Lung (tissue), 12 donors: ENCODE data around the gene PRKD2. TPM values are rescaled to one million over a fixed set of nuclear protein-coding genes. Genes with fewer than 3 reads are reported as not detected.
"Not testable (repeated sequence)": the region's sequence is repeated elsewhere in the genome, so short reads cannot be mapped to it uniquely, and the experiment has no call there.

Source experiments
- ATAC-seq: fragments of 200-7000 bp; cut with Tn5 transposase; one replicate; pipeline ENCODE4 v1.9.1; 2020; ENCODE audit warnings: moderate number of reproducible peaks; ENCODE audit not compliant: insufficient read depth, low FRiP score
- DNase-seq, 3 donors: peaks; one replicate each; pipeline ENCODE4 v3.0.0-alpha.2; 2013 to 2017
- H3K27ac ChIP-seq, 2 donors: one replicate each; pipeline ENCODE4 v1.5.1; 2013; ENCODE audit warnings: mild to moderate bottlenecking in 2 of 2, moderate library complexity in 2 of 2, control low read depth in 1 of 2, inconsistent platforms in 1 of 2, low read depth in 1 of 2, low read length in 1 of 2
- H3K27me3 ChIP-seq, 3 donors: one replicate each; pipeline ENCODE4 v1.5.1; 2013; ENCODE audit warnings: low read length in 2 of 3; ENCODE audit not compliant: control insufficient read depth in 3 of 3, insufficient read depth in 3 of 3
- H3K36me3 ChIP-seq, 4 donors: one replicate each; pipeline ENCODE4 v1.5.1; 2013; ENCODE audit warnings: low read length in 4 of 4, mild to moderate bottlenecking in 1 of 4, moderate library complexity in 1 of 4; ENCODE audit not compliant: control insufficient read depth in 4 of 4, insufficient read depth in 4 of 4
- H3K4me1 ChIP-seq, 5 donors: one replicate each; pipeline ENCODE4 v1.5.1; 2013; ENCODE audit warnings: low read length in 5 of 5, mild to moderate bottlenecking in 2 of 5, moderate library complexity in 1 of 5; ENCODE audit not compliant: control insufficient read depth in 5 of 5, insufficient read depth in 5 of 5
- H3K4me3 ChIP-seq: one replicate; pipeline ENCODE4 v1.5.1; 2013; ENCODE audit warnings: mild to moderate bottlenecking, control low read depth, moderate library complexity
- H3K9ac ChIP-seq, 2 donors: one replicate each; pipeline ENCODE4 v1.5.1; 2013; ENCODE audit warnings: low read length in 2 of 2, control low read depth in 1 of 2; ENCODE audit not compliant: insufficient read depth in 1 of 2
- H3K9me3 ChIP-seq, 4 donors: one replicate each; pipeline ENCODE4 v1.5.1; 2013; ENCODE audit warnings: low read length in 3 of 4, mild to moderate bottlenecking in 1 of 4, moderate library complexity in 1 of 4; ENCODE audit not compliant: control insufficient read depth in 4 of 4, insufficient read depth in 3 of 4
- WGBS, 2 donors: extraction: QIAGEN DNeasy Blood & Tissue Kit; methylation state at CpG; one replicate each; pipeline ENCODE4 v1.1.7; 2013; 5-methylcytosine and 5-hydroxymethylcytosine counted together
- polyA plus RNA-seq, 2 donors: library from polyadenylated mRNA; stranded (reverse); fragments of 200-250 nt; gene quantifications; one replicate each; pipeline ENCODE4 v1.2.1, GENCODE V29; 2013
- total RNA-seq, 2 donors: library from RNA; depleted of rRNA in 1 of 2; stranded (reverse); fragments of >200 nt in 1 of 2; gene quantifications; one replicate each; pipeline ENCODE4 v1.2.1, GENCODE V29; 2014 to 2021
- TF ChIP-seq, protein P1 (sequence below): IDR thresholded peaks from 2 replicates; pipeline ENCODE4 v1.5.1; 2012; ENCODE audit warnings: mild to moderate bottlenecking; ENCODE audit errors: control extremely low read depth, extremely low read depth
- donor health status: control.
- donor health status: control.
- donor health status: Bipolar disorder and iron deficiency.
- donor health status: healthy.
- donor health status: DM: yes; HTN: yes; CAD: no.

PRKD2 gene
- total and polyA plus RNA-seq, 4 donors, result 35.5 to 56.2 (median 45.1) TPM

DNA sequence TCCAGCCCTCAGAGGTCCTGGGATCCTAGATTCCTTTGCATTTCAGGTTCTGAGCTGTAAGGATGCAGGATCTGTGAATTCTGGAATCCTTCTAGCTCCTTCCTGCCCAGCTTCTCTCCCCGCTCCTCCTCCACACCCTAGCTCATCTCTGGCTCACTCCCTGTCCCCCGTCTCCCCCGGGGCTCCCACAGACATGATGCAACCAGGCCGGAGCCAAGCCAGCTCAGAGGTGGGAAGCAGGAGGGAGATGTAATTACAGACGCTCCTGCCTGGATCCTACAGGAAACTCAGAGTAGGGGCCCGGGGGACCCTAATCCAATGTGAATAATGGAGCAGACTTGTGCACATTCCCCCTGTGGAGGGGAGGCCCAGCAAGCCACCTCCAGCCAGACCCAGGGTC, 85.4 kb downstream of the PRKD2 start:
- peaks cover 0 to 9% (median 0%) of the 10 kb centered on the region in 3 donors for H3K27me3 ChIP-seq
- H3K4me3 ChIP-seq, result no peak overlapping the region
- no peak overlapping the region for H3K27ac ChIP-seq
- peaks cover 2 to 43% (median 16%) of the 10 kb centered on the region in 5 donors for H3K4me1 ChIP-seq
- no peaks in the 10 kb centered on the region for H3K9me3 ChIP-seq
- ATAC-seq (no peak), DNase-seq (peak in 1 of 3 donors; percentile 38)
- 59 to 68% methylated on average over 6 of the region's 6 CpGs for WGBS, 2 donors
- TF ChIP-seq, protein P1, sequence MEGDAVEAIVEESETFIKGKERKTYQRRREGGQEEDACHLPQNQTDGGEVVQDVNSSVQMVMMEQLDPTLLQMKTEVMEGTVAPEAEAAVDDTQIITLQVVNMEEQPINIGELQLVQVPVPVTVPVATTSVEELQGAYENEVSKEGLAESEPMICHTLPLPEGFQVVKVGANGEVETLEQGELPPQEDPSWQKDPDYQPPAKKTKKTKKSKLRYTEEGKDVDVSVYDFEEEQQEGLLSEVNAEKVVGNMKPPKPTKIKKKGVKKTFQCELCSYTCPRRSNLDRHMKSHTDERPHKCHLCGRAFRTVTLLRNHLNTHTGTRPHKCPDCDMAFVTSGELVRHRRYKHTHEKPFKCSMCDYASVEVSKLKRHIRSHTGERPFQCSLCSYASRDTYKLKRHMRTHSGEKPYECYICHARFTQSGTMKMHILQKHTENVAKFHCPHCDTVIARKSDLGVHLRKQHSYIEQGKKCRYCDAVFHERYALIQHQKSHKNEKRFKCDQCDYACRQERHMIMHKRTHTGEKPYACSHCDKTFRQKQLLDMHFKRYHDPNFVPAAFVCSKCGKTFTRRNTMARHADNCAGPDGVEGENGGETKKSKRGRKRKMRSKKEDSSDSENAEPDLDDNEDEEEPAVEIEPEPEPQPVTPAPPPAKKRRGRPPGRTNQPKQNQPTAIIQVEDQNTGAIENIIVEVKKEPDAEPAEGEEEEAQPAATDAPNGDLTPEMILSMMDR, result no peak
- no peak overlapping the region for H3K9ac ChIP-seq
- H3K36me3 ChIP-seq, result no peaks in the 10 kb centered on the region

DNA sequence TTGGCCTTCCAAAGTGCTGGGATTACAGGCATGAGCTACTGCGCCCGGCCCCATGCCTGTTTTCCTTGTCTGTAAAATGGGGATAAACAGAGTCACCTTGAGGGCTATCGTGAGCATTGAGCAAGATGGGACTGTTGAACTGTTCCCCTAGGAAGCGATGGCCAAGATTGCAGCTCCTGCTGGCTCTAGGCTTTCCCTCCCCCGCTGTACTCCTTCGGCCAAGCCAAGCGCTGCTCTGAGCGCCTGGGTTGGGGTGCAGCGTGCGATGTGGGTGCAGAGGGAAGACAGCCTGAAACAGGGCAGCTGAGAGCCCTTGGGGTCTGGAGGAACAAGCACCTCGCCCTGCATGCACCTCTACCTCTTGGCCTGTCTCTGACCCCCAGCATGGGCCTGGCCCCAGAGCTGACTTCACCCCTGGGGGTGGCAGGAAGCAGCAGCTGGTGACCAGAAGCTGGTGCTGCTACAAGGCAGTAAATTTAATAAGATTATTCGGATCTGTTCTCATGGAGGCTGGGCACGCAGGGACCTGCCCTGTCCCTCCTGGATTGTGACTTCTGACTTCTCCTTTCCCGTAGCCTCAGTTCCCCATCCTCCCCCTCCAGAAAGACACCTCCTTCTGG, 86.2 kb downstream of the PRKD2 start:
- no peak for ATAC-seq
- H3K4me1 ChIP-seq, result peaks cover 8 to 43% (median 24%) of the 10 kb centered on the region in 5 donors
- DNase-seq, result peak in 1 of 3 donors; percentile 61
- no peaks in the 10 kb centered on the region for H3K9me3 ChIP-seq
- H3K4me3 ChIP-seq, result no peak overlapping the region
- H3K27me3 ChIP-seq, result peaks cover 0 to 8% (median 0%) of the 10 kb centered on the region in 3 donors
- peak overlapping the region in 1 of 2 donors; percentile 7 for H3K27ac ChIP-seq
- H3K36me3 ChIP-seq, result no peaks in the 10 kb centered on the region
- 65 to 80% methylated on average over 14 of the region's 14 CpGs for WGBS, 2 donors
- TF ChIP-seq, protein P1, result no peak
- no peak overlapping the region for H3K9ac ChIP-seq

DNA sequence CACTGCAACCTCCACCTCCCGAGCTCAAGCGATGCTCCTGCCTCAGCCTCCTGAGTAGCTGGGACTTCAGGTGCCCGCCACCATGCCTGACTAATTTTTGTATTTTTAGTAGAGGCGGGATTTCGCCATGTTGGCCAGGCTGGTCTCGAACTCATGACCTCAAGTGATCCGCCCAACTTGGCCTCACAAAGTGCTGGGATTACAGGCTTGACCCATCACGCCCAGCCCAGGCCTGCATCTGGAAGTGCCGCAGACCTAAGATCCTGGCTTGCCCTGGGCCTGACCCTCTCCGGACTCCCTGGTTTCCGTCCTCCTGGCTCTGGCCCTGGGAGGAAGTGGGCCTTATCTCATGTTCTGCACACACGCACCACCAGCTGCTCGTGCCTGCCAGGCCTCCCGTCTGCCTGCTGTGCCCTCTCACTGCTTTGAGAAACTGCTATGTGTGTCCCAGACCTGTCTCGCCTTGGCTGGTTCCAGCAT, 87.3 kb downstream of the PRKD2 start:
- H3K27ac ChIP-seq, result peak overlapping the region in 1 of 2 donors; percentile 83
- 59 to 60% methylated on average over 15 of the region's 15 CpGs for WGBS, 2 donors
- ATAC-seq (no peak), DNase-seq (peak in 2 of 3 donors; percentile 51 to 64)
- H3K9ac ChIP-seq, result no peak overlapping the region
- H3K27me3 ChIP-seq, result peaks cover 0 to 3% (median 0%) of the 10 kb centered on the region in 3 donors
- TF ChIP-seq, protein P1, result no peak
- peaks cover 8 to 49% (median 21%) of the 10 kb centered on the region in 5 donors for H3K4me1 ChIP-seq
- H3K36me3 ChIP-seq, result no peaks in the 10 kb centered on the region
- H3K4me3 ChIP-seq, result no peak overlapping the region
- no peaks in the 10 kb centered on the region for H3K9me3 ChIP-seq

DNA sequence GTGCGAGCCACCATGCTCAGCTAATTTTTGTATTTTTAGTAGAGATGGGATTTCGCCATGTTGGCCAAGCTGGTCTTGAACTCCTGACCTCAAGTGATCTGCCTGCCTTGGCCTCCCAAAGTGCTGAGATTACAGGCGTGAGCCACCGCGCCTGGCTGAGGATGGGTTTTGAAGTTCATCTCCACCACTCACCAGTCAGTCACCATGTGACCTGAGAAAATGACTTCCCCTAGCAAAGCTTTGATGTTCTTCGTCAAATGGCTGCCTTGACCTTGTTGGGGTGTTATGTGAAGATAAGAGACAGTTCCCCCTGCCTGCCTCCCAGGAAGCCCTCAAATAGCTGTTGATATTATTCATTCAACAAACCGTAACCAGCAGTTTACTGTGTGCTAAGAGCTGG, 87.9 kb downstream of the PRKD2 start:
- not testable (repeated sequence) for H3K27ac ChIP-seq, H3K27me3 ChIP-seq, ATAC-seq, DNase-seq, H3K36me3 ChIP-seq, H3K9me3 ChIP-seq, H3K4me3 ChIP-seq, H3K9ac ChIP-seq
- peaks cover 8 to 52% (median 27%) of the 10 kb centered on the region in 5 donors for H3K4me1 ChIP-seq
- 90% methylated on average over 7 of the region's 7 CpGs for WGBS, 2 donors
